Glomerular visceral epithelial cell (primary cell): ENCODE results near the gene NDC1.
A peak's percentile ranks its signal among the peaks of the same experiment; 100 is the strongest.
"Not testable (repeated sequence)": the region's sequence is repeated elsewhere in the genome, so short reads cannot be mapped to it uniquely, and the experiment has no call there.

Source experiments
- DNase-seq: peaks from one replicate; pipeline ENCODE4 v3.0.0-alpha.2; 2016; ENCODE audit errors: extremely low spot score

The NDC1 gene

DNA sequence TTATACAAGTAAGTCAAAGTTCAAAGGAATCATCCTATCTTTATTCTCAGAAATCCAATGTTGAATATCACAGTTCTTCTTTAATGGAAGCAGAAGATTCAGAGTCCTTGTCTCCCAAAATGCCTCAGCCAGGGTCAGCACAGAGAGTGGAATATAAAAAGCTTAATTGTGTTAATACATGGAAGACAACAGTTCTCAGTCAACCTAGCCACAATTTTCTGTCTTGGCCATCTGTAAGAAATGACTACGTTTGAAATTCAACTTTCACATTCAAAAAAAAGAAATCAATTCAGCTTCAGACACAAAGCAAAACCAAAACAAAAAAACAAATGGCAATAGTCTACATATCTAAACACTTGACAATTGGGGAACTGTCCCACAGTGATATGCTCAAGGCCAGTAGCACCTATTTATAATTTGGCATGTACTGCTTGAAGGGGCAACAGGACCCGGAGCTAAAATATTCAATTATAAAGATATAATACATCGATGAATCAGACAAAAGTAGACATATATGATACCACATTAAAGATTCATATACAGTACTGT, 71.8 kb downstream of the NDC1 start:
- DNase-seq = no peak

DNA sequence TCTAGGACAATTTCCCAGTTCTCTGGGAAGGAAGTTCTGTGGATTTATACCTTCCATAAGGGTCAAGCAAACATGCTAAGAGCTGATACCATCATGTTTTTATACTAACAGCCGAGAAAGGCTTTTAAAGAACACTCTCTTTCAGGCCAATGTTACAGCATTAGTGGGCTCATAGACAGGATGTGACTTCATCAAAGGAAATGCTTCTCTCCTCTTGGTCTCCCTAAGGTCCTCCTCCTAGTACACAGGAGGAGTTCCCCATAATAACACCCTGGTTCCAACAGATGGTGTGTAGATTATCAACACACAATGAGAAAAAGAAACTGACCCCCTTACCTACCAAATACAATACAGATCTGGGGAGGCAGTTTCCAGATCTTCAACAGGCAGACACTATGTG, 72.4 kb downstream of the NDC1 start:
- DNase-seq = no peak

DNA sequence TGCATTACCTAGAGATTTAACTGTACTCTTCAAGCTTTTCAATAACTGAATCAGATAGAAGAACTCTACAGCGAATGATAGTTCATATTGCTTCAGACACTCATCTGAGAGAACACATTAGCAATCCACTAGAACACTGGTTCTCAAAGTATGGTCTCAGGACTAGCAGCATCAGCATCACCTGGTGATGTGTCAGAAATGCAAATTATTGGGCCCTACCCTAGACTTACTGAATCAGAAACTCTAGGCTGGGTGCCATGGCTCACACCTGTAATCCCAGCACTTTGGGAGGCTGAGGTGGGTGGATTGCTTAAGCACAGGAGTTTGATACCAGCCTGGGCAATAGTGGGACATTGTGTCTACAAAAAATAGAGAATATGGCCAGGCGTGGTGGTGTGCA, 74.2 kb downstream of the NDC1 start:
- DNase-seq = no peak

DNA sequence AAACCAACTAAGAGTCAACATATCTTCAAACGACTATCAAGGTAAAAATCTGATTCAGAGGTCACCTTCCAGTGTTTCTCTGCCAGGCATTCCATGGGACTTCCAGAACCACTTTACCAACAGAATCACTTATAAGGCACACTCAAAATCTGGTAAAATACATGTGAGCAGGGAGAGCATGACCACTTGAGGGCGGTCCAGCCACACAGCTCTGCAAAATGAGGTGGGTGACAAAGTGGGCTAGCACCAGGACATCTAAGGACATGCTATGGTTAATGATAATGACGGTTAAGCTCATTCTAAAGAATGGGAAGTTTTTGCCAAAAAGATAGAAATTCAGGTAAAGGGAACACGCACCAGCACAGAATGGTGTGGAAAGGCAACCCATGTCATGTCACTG, 74.6 kb downstream of the NDC1 start:
- no peak for DNase-seq

DNA sequence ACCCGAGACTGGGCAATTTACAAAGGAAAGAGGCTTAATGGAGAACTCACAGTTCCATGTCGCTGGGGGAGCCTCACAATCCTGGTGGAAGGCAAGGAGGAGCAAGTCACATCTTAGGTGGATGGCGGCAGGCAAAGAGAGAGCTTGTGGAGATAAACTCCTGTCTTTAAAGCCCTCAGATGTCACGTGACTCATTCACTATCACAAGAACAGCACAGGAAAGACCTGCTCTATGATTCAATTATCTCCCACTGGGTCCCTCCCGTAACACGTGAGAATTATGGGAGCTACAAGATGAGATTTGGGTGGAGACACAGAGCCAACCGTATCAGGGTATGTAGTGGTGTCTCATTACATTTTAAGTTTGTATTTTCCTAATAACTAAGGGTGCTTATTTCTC, 77.6 kb downstream of the NDC1 start:
- not testable (repeated sequence) for DNase-seq

DNA sequence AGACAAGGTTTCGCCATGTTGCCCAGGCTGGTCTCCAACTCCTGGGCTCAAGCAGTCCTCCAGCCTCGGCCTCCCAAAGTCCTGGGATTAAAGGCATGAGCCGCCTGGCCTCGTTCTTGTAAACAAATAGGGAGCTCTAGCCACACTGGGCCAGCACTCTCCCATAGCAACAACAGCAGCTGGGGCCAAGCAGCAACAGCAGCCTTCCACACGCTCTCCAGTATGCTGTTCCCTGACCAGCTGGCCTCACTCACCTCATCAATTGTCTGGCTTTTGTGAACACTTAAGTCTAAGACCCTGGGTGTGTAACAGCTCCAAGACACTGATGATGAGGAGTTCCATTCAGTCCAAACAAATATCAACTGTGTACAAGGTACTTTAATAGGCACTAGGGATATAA, 82.2 kb downstream of the NDC1 start:
- DNase-seq = no peak

DNA sequence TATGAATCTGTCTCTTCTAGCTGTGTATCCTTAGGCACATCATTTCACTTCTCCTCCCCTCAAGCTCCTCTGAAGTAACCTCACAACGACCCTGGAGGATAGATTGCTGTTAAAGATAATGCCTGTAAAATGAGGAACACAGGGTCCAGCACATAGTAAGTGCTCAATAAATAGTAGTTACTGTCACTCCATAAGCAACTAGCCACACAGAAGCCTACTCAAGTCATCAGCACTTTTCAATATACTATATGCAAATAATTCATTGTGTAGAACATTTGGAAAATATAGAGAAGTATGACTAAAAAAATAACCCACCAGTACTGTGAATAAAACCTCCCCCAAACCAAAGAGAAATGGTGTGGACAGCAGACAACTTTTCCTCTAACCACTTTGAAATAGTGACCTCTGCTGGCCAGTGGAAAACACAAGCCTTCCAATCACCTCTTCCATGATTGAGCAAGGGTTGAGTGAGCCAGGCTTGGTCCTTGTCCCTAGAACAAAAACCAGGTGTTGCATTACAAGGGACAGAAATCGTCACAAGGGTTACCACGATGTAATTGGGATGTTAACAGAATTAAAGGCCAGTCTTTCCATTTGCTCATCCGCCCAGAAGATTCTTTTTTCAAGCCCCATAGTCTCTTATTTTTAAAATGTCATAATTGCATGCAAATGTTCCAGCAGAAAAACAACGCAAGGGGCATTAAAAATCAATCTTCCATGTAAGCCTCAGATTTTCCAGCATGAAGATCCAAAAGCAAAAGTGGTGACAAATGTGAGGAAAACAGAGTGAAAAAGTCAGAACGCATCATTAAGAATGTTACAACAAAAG, 83.4 kb downstream of the NDC1 start:
- peak; percentile 62 for DNase-seq

DNA sequence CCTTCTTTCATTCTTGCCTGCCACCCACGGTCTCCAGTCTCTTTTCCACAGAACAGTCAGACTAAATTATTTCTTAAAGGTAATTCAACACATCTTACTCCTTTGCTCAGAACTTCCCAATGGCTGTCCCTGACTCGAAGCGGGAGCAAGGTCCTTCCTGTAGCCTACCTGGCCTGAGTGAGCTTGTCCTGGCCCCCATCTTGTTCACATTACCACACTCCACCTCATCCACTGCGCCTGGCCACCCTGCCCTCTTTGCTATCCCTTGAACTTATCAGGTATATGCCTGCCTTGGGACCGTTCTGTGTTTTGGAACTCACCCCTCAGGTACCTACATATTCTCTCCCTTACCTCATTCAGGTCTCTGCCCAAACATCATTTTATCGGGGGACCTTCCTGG, 85.8 kb downstream of the NDC1 start:
- DNase-seq = no peak

DNA sequence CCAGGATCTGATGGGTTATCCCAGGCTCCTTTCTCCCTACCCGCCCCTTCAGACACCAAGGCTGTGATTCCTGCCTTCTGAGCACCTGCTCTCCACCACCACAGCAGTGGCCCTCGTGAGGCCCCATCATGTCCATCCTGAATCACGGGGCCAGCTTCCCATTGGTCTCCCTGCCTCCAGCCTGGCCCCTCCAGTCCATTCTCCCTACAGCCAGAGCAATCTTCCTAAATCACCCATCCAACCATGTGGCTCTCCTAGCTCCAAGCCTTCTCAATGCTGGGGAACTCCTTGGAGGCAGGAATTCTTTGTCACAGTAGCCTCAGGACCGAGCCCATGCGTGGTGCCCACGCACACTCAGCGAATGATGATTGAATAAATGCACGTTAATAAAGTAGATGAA, 90.3 kb downstream of the NDC1 start:
- DNase-seq = no peak

DNA sequence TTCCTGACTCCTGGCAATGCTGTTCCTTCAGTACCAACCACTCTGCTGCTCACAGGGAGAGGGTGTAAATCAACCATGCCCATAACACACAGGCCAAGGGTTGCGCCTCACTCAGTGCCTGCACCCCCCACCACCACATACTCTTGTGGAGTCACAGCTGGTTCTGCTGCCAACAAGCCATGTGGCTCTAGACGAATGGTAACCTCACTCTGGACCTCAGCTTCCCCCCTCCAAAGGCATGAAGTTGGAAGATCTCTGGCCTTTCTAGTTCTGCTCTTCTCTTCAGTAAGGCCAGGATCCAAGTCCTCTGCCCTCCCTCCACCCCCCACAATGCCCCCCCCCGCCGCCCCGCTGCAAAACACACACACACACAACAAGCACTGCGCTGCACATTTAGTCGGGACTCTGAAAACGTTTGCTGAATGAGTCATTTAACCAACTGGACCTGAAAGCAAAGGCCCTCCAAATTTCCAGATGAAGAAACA, 97.4 kb downstream of the NDC1 start:
- DNase-seq = peak; percentile 85

DNA sequence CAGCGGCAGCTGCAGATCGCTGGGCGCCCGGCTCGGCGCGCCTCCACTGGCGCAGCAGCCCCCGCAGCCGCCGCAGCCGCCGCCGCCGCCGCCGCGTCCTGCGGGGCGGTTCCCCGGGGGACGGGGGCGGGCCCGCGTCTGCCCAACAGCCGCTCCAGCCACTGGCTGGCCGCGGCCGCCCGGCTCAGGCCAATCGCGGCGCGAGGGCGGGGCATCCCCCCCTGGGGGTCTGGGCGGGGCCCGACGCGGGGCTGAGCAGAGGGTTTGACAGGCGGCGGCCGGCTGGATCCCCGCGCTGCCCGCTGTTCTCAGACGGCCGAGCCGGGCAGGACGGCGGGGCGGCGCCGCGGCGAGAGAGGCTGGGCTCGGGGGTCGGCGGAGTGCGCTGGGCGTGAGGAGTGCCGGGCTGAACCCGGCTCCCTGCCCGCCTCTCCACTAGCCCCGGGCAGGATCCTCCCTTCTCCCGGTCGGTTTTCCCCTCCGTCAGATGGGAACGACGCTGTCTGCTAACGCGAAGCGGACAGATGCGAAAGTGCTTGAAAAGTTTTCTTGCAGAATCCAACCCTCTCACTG, 98.9 kb downstream of the NDC1 start, which contains the start of gene GLIS1:
GLIS1 (minus strand) TSS at position 56 of the 573 bp plus-strand sequence. CDS start 1,100 bp downstream, outside the sequence.
- peak; percentile 92 for DNase-seq

DNA sequence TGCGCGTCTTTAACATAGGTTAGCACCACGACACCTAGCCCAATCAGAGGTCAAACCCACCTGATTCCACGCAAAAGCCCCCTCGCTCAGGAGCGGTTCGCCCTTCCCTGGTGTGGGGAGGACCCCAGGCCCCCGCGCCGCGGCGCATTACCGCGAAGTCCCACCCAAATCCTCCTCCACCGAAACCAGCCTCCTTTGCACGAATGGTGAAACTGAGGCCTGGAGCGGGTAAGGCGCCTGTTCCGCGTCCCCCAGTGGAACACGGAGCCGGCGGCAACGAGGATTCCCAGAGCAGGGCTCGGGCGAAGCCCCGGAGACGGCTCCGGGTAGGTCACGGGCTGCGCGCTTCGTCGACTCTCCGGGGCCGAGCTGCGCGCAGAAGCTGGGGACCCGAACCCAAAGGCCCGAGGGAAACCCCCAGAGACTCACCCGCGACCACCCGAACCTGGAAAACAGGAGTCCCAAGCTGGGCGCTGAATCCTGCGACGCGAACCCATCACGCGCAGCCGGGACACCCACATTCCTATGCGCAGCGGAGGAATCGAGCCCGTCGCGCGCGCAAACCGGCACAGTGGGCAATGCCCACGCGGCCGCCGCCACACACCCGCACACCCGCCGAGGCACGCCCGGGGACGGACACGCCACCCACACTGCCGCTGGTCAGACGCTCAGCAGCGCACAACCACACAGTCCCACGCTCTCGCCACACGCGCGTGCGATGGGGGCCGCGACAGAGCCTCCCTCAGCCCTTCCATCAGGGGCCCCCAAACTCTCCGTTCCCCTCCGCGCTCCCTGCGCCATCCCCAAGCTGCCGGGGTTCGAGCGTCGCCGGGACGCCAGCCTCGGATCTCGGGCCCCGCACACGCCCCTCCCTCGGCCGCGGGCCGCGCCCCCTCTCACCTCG, 99.6 kb downstream of the NDC1 start:
- DNase-seq = peak; percentile 21

DNA sequence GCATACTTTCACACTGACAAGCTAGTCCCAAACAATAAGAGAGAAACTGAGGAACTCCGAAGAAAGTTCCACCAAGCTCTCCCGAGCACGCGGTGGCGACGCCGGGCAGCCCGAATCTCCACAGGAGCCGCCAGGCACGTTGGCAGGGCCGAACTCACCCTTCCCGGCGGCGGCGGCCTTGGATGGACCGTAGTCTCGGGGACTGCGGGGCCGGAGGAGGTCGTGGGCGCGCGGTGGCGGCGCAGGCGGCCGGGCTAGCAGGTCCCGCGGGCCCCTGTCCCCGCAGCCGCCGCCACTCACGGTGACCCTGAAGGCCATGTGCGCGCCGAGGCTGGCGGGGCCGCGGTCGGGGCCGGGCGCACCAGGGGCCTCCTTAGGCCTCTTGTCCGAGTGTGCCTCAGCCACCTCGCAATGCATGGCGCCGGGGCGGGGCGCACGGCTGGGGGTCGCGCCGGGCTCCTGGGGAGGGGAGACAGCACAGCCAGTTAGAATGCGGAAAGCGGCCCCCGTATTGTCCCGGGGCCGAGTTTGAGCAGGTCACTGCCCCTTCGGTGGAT, 100.4 kb downstream of the NDC1 start:
- DNase-seq = peak; percentile 33

DNA sequence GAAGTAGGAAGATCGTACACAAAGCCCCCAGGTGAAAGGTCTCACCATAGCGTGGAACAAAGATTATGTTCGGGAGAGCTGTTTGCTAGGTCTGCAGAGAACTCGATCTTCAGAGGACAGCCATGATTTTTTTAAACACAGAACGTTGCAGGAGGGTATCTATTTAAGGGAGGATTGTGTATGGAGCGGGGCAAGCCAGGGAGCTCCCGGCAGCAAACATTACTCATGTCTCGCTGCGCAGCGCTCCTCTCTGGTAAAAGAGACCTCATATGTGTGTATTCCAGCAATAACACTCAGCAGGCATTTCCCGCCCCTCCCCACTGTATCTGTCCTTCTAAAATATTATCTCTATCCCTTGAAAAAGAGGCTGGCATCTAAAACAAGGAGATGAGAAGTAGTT, 101.8 kb downstream of the NDC1 start:
- peak; percentile 66 for DNase-seq

DNA sequence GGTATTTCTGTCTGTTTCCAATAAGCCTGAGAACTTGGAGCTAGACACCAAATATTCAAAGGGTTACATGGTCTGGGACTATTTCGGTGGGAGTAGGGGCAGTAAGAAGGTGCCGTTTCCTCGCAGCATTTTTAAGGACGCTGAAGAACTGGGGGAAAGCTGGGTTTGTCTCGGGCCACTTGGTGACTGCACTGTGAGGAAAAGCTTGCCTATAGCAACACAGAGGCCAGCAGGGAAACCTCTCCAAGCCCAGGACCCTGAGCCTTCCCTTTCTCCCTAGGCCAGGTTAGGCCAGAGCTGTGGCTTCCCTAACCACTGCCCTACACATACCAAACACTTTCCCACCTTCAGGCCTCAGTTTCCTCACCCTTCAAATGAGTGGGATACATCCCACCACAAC, 102.4 kb downstream of the NDC1 start:
- peak; percentile 12 for DNase-seq

DNA sequence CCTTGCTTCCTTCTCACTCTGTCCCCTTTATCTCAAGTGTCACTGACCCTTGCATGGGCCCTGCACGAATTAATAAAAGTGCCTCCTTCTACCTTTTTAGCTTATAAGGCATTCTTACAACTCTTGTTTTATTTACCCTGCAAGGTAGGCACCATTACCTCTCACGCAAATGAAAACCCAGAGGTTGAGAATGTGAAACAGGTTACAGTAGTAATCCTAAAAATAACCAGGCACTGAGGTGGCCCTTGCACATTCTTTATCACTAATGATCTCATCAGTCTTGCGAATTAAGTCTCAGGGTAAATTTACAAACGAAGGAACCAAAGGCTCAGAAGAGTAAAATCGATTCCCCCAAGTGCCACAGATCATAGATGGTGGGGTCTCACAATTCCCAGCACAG, 102.8 kb downstream of the NDC1 start:
- no peak for DNase-seq

DNA sequence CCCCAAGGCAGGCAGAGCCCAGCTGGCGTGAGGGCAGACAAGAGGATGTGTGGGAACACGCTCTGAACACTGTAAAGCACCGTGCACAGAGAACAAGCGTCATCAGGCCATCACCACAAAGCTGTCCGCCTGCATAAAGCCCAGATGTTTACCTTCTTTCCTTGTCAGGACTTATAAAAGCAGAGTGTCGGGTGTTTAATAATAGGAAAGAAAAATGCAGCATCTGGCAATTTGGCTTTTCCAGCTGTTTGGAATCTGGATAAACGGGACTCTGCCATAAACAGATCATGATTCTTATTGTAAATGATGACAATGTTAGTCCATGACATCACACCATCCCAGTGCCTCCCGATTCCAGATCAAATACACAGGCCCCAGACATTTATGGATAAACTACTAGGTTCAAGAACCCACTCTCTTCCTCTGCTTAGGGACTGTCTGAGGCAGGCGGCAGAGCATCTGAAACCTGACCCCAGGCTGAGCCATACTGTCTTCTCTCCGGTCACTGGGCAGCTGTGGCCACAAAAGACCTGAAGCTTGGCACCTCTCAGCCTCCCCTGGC, 103.4 kb downstream of the NDC1 start:
- DNase-seq = peak; percentile 73

DNA sequence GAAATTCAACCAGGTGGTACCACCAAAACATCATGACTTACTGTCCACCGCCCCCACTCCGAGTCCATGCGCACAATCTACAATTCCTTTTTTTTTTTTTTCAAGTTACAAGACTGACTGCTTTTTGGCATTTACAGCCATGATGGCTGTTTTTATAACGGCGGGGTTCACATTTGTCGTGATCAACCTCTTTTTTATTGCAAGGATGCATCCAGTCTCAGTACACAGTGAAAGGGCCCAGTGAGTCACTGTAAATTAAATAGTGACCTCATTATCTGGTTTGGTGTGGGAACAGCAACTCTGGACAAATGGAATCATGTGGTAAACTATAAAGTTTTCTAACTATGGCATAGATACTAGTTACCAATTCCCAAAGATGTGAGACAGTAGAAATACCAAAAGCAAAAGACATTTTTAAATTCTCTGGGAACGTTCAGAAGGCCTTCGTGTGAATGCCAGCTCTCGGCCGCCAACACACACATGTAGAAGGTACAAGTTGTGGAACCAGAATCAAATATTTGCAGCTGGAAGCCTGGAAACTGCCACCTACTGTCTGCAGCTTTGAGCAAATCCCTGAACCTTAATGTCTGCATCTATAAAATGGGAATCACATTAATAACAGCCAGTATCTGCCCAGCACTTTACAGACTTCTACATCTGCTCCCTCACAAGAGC, 104.0 kb downstream of the NDC1 start:
- peak; percentile 84 for DNase-seq

DNA sequence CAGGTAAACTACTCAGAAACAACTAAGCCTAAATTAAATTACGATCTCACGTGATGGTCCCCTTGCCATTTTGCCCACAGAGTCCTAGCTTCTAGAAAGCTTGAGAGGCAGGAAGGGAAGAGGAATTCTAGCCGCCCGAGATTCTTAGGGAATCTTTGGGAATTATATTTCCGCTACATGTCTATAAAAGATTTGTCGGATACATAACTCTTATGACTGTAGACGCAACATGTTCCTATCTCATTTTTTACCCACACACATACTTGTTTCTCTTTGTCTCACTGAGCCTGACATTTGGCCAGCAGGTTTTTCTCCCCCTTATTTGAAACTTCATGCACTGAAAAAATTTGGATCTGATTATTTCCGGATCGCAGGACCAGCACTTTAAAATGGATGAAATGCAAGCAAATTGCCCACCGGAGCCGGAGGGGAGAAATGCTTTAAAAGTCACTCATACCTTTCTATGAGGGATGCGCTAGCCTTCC, 104.6 kb downstream of the NDC1 start:
- DNase-seq = no peak

DNA sequence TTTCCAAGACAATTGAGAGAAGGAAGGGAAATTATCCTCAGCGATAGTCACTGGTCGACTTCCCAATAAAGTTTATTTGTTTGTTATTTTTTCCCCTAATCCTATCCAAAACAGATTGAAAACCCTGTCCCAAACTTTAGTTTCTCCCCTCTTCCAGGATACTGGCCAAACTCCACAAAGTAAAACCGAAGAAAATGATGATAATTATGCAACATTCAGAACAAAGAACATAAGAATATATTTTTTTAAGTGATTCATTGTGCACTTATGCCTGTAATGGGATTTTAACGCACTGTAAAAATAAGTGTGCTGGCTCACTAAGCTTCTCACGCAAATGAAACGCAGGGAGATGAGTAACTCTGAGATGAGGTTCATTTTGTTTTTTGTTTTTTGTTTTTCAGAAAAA, 105.2 kb downstream of the NDC1 start:
- peak; percentile 82 for DNase-seq

DNA sequence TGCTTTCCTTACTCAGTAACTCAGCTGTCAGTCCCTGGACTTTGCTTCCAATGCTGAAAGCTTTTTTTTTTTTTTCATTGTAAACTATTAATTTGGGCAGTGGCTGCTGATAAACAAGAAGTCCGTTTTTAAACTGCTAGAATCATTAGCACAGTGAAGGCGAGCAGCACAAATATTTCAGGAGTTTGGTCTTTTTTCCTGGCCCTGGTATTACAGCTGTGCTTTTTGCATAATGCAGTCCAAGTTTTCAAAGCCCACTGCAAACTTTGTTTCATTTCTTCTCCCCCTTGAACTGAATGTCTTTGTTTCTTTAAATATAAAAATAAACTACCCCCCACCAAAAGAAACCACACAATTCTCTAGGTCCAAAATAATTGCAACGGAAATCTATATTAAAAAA, 105.7 kb downstream of the NDC1 start:
- peak; percentile 38 for DNase-seq
